HEK293T (cell line): ENCODE measurements around the gene STX18.

ENCODE experiments used
- ARNT ChIP-seq: fragments of 450-650 bp; IDR thresholded peaks from 2 replicates; pipeline ENCODE4 v1.6.1; 2017; ENCODE audit warnings: mild to moderate bottlenecking
- BHLHE40 ChIP-seq: fragments of 450-650 bp; IDR thresholded peaks from 2 replicates; pipeline ENCODE4 v1.6.1; 2016; ENCODE audit warnings: mild to moderate bottlenecking, moderate library complexity, borderline replicate concordance
- FOXK2 ChIP-seq: fragments of 450-650 bp; IDR thresholded peaks from 2 replicates; pipeline ENCODE4 v1.6.1; 2016; ENCODE audit warnings: mild to moderate bottlenecking
- FOXM1 ChIP-seq: fragments of 450-650 bp; IDR thresholded peaks from 2 replicates; pipeline ENCODE4 v1.6.1; 2017; ENCODE audit warnings: mild to moderate bottlenecking, borderline replicate concordance
- NFRKB ChIP-seq: fragments of 450-650 bp; IDR thresholded peaks from 2 replicates; pipeline ENCODE4 v1.6.1; 2016; ENCODE audit warnings: mild to moderate bottlenecking, moderate library complexity
- SP1 ChIP-seq: fragments of 450-650 bp; IDR thresholded peaks from 2 replicates; pipeline ENCODE4 v1.6.1; 2017
- SUZ12 ChIP-seq: fragments of 450-650 bp; IDR thresholded peaks from 2 replicates; pipeline ENCODE4 v1.6.1; 2016; ENCODE audit warnings: mild to moderate bottlenecking
- TARDBP ChIP-seq: fragments of 450-650 bp; IDR thresholded peaks from 2 replicates; pipeline ENCODE4 v1.6.1; 2016

GRCh38 chr4:4575284-4576211, 33.7 kb upstream of the STX18 start:
- no peak for TF ChIP-seq FOXK2
- no peak for TF ChIP-seq SUZ12
- TF ChIP-seq SP1, result no peak
- no peak for TF ChIP-seq BHLHE40
- TF ChIP-seq ARNT, result no peak
- TF ChIP-seq NFRKB, result no peak
- TF ChIP-seq FOXM1, result no peak
- TF ChIP-seq TARDBP, result no peak
